ENCODE measurements around the gene SBNO1. TPM values are rescaled to one million over a fixed set of nuclear protein-coding genes. Genes with fewer than 3 reads are reported as not detected.
"Not testable (repeated sequence)": the region's sequence is repeated elsewhere in the genome, so short reads cannot be mapped to it uniquely, and the experiment has no call there.

The SBNO1 gene
- total RNA-seq = 30.7 and 34.0 TPM in 2 replicates
- 11.5 TPM for polyA plus RNA-seq (2012)

DNA sequence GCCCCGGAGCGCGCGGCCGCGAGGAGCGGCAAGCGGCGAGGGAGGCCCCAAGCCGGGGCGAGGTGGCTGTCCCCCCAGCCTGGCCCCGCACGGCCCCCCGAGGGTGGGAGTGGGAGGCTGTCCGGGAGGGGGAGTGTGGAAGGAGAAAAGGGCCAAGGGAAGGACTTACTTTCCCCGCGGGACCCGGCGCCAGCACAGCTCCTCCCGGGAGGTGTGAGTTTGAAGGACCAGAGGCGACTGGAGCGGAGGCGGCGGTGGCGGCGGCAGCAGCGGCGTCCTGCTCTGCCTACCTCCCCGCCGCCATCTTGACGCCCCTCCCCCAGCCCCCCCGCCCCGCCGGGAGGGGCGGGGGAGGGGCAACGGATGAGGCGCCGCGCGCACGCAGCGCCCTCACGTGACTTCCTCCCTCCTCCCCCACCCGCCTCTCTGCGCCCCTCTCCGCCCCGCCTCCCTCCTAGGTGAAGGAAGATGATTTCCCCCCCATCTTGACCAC, at the start of gene SBNO1:
Gene SBNO1 (minus strand): TSS at position 316 of the 493 bp plus-strand sequence. CDS start 14,406 bp downstream, outside the sequence.
- DNase-seq (ENCODE audit: low read depth) = peak; percentile 90

GRCh38 chr12:123410041-123410412, 45.4 kb upstream of the SBNO1 start:
- no peak for DNase-seq (ENCODE audit: low read depth)

- not testable (repeated sequence) for DNase-seq (ENCODE audit: low read depth)
Observed at GRCh38 chr12:123409284-123410040, 44.8 kb upstream of the SBNO1 start.

DNA sequence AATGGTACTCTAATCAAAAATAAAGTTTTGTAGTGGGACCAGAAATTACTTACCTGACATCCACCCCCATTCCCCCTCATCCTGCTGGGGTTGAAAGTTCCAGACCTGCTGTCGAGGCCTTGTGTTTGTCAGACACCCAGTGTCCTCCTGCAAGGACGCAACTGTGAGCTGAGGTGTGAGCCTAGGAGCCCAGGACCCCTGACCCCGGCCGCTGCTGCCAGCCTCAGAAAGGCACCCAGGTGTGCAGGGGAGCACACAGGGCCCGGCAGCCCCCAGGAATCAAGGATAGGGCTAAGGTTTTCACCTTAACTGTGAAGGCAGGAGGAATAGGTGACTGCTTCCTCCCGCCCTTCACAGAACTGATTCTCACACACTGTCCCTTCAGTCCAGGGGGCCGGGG, 44.0 kb upstream of the SBNO1 start:
- DNase-seq (ENCODE audit: low read depth) = not testable (repeated sequence)

DNA sequence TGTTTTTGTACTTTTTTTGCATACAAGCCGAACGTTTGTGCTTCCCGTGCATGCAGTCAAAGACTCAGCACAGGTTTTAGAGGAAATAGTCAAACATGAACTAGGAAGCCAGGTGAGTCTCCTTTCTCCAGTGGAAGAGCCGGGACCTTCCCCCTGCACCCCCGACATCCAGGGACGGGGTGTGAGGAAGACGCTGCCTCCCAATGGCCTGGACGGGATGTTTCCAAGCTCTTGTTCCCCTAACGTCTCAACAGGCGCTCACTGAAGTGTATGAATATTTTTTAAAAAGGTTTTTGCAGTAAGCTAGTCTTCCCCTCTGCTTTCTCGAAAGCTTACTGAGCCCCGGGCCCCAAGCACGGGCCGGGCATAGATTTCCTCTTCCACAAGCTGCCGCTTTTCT, 43.3 kb upstream of the SBNO1 start:
- not testable (repeated sequence) for DNase-seq (ENCODE audit: low read depth)

- DNase-seq (ENCODE audit: low read depth) = not testable (repeated sequence)
Observed at GRCh38 chr12:123407269-123407668, 42.6 kb upstream of the SBNO1 start.

GRCh38 chr12:123404581-123404980, 39.9 kb upstream of the SBNO1 start:
- DNase-seq (ENCODE audit: low read depth) = no peak

DNA sequence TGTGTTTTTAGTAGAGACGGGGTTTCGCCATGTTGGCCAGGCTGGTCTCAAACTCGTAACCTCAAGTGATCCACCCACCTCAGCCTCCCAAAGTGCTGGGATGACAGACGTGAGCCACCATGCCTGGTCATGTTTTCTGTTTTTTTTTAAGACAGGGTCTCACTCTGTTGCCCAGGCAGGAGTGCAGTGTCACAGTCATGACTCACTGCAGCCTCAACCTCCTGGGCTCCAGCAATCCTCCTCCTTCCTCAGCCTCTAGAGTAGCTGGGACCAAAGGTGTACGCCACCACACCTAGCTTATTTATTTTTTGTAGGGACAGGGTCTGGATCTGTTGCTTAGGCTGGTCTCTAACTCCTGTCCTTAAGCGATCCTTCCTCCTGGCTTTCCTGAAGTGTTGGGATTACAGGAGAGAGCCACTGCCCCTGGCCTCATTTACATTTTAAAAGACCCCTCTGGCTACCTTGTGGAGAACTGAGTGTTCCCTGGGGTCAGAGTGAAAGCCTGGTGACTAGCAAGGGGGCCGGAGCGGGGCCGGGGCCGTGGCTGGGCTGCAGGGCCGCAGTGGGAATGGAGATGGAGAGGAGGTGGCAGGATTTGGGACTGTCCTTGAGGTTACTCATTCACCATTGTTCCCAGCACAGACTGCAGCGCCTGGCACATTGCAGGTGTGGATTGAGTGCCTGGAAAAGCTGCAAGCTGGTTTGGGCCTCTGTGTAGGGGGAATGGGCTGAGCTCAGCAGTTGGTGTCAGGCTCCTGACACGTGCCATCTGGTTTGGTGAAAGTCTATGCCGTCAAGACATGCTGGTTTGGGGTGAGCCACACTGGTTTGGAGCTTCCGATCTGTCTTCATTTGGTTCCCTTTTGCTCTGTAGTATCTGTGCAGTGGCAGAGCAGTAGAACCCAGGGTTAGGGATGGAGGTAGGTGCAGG, 37.4 kb upstream of the SBNO1 start:
- DNase-seq (ENCODE audit: low read depth) = no peak

- no peak for DNase-seq (ENCODE audit: low read depth)
Observed at GRCh38 chr12:123399255-123399617, 34.6 kb upstream of the SBNO1 start.

GRCh38 chr12:123398550-123399254, 34.1 kb upstream of the SBNO1 start:
- peak; percentile 91 for DNase-seq (ENCODE audit: low read depth)

- peak; percentile 75 for DNase-seq (ENCODE audit: low read depth)
Observed at GRCh38 chr12:123398177-123398549, 33.5 kb upstream of the SBNO1 start.

DNA sequence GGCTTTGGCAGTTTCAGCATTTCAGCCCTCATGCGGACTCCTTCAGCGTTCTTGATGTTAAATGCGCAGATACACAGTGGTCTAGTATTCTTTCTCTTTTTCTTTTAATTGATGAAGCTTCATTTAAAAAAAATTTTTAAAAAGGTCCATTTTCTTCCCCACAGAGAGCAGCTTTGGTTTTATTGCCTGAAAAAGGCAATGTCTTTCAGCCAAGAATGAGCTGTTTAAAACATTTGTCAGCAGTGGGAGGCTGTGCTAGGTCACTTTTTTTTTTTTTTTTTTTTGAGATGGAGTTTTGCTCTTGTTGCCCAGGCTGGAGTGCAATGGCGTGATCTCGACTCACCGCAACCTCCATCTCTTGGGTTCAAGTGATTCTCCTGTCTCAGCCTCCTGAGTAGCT, 32.8 kb upstream of the SBNO1 start:
- no peak for DNase-seq (ENCODE audit: low read depth)

DNA sequence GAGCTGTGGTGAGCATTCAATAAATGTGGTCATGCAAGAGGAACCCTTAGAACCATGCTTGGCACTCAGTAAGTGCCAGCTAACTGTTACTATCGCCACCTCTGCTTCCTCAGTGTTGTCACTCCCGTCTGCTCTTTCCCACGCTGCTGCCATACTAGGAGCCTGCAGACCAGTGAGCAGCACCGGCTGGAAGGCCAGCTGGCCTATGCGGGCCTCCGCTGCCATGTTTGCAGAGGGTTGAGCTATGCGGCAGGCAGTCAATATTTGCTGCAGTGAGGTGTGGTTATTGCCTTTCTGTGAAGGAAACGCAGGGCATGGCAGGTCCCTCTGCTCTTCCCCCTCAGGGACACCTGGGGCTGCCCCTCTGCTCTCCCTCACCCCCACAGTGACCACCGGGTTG, 32.3 kb upstream of the SBNO1 start:
- DNase-seq (ENCODE audit: low read depth) = no peak

GRCh38 chr12:123396543-123396942, 31.9 kb upstream of the SBNO1 start:
- DNase-seq (ENCODE audit: low read depth) = no peak

GRCh38 chr12:123395236-123395635, 30.6 kb upstream of the SBNO1 start:
- DNase-seq (ENCODE audit: low read depth) = no peak

DNA sequence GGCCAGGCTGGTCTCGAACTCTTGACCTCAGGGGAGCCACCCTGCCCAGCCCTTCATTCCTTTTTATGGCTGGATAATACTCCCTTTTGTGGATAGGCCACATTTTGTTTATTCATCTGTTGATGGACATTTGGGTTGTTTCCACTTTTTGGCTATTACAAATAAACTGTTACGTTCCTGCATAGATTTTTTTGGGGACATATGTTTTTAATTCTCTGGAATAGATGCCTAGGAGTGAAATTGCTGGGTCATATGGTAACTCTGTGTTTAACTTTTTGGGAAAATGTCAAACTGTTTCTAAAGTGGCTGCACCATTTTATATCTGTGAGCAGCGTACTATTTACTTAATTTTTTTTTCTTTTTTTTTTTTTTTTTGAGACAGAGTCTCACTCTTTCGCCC, 29.1 kb upstream of the SBNO1 start:
- DNase-seq (ENCODE audit: low read depth) = no peak

DNA sequence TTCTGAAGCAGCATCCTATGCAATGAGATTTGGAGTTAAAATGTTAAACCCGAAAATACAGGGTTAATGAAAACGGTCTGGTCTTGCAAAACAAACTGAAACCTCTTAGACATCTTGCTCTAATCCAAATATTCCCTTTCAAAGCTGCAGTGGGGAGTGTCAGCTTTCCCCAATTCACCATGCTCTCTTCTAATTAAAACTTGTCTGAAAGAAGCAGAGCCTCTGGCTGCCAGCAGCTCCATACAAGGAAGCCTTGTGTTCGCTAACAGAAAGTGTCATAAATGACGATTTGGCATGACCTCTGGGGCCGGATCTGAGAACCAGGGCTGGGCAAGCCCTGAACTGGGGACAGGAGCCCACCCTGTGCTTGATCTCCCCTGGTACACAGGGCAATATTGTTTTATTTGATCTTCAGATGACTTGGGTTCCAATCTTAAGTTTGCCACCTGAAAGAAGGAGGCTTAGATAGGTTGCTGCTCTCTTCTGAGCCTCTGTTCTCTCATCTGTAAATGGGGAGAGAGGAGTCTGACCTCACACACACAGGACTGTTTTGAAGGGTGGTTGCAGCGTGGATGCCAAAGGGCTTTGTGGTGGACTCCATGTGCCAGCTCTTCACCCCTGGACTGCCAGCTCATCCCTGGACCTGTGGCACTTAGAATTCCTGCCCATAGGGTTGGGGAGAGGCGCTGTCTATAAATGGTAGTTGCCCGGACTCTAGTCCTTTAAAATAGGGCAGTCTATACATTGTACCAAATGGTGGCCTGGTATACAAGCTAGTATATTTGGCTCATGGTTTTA, 27.1 kb upstream of the SBNO1 start:
- peak; percentile 87 for DNase-seq (ENCODE audit: low read depth)

- DNase-seq (ENCODE audit: low read depth) = no peak
Observed at GRCh38 chr12:123390498-123391426, 26.1 kb upstream of the SBNO1 start.

DNA sequence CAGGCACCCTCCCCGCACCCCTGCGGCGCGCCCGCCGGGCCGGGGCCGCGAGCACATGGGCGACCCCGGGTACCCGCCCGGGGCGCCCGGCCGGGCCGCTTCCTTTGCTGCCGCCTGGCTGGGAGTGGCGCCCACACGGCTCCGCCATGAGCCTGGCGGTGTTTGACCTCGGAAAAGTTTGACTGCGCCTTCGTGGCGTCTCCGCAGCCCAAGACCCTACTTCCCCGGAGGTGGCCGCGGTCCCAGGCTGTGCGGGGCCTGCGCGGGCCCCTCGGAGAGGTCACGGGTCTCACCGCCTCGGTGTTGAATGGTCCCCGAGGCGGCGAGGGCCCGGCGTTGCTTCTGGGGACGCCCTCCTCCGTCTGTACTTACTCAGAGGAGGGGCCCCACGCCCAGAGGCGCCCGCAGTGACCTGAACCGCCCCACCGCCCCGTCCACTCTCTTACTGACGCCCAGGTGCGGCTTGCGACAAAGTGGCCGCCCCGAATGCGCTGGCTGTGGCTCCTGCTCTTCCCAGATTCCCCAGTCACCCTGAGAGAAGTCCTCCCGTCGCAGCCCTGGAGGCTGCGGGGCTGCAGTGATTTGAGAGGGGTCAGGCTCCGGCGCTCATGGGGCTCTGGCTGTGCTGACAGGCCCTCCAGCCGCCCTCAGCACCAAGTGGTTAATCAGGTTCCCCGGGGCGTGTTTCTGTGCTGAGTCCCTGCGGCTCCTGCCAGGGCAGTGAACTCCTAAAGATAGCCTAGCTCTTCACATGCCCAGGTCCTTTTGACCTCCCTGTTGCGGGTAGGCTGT, 25.1 kb upstream of the SBNO1 start:
- DNase-seq (ENCODE audit: low read depth) = peak; percentile 50

Data from myocyte (in vitro differentiated cells).